A549 (cell line): ENCODE data around the gene CSTF3. TPM values are rescaled to one million over a fixed set of nuclear protein-coding genes. Genes with fewer than 3 reads are reported as not detected.

Source experiments
- BCL3 ChIP-seq: fragments of >200 bp; sonication (Bioruptor Twin); formaldehyde crosslinking; IDR thresholded peaks from 3 replicates; pipeline ENCODE4 v1.6.1; 2016
- CBX2 ChIP-seq: fragments of 200-600 bp; sonication (generic); IDR thresholded peaks from 2 replicates; pipeline ENCODE4 v1.6.1; 2016; ENCODE audit warnings: low read depth, mild to moderate bottlenecking, borderline replicate concordance
- CBX8 ChIP-seq: fragments of 200-600 bp; sonication (generic); IDR thresholded peaks from 2 replicates; pipeline ENCODE4 v1.6.1; 2016
- CEBPB ChIP-seq, 2 experiments: fragments of >200 bp in 1 of 2; sonication (Bioruptor Twin) in 1 of 2; formaldehyde crosslinking in 1 of 2; IDR thresholded peaks; 2 replicates each; pipeline ENCODE4 v1.6.1; 2012 to 2016
- CHD2 ChIP-seq: fragments of 150-350 bp; IDR thresholded peaks from 2 replicates; pipeline ENCODE4 v1.6.1; 2014; ENCODE audit warnings: low read length; ENCODE audit not compliant: partially characterized antibody
- CTCF ChIP-seq: fragments of >200 bp; sonication (Bioruptor Twin); formaldehyde crosslinking; IDR thresholded peaks from 3 replicates; pipeline ENCODE4 v1.5.1; 2016
- FOSL2 ChIP-seq, 2 experiments: fragments of 450-650 bp in 1 of 2; fragments of >200 bp in 1 of 2; sonication (Bioruptor Twin) in 1 of 2; formaldehyde crosslinking; IDR thresholded peaks; 2 replicates each; pipeline versions ENCODE4 v1.5.0 to v1.6.1; 2016 to 2020; ENCODE audit warnings: mild to moderate bottlenecking in 1 of 2, moderate library complexity in 1 of 2
- FOXS1 ChIP-seq: fragments of 250-450 bp; sonication (Bioruptor Pico); IDR thresholded peaks from 2 replicates; pipeline ENCODE4 v1.5.0; 2020; ENCODE audit warnings: mild to moderate bottlenecking, moderate library complexity
- HDAC2 ChIP-seq: fragments of 200-600 bp; sonication (generic); IDR thresholded peaks from 2 replicates; pipeline ENCODE4 v1.6.1; 2016
- HES2 ChIP-seq: fragments of >200 bp; sonication (Bioruptor Twin); formaldehyde crosslinking; IDR thresholded peaks from 2 replicates; pipeline ENCODE4 v1.6.1; 2016
- HEYL ChIP-seq: fragments of 250-450 bp; sonication (Bioruptor Pico); IDR thresholded peaks from 2 replicates; pipeline ENCODE4 v1.8.0; 2021; ENCODE audit warnings: mild to moderate bottlenecking, moderate library complexity
- HOXA7 ChIP-seq: fragments of 250-450 bp; sonication (Bioruptor Pico); IDR thresholded peaks from 2 replicates; pipeline ENCODE4 v1.5.0; 2020; ENCODE audit warnings: mild to moderate bottlenecking, moderate library complexity
- HOXB13 ChIP-seq: fragments of 250-450 bp; sonication (Bioruptor Pico); IDR thresholded peaks from 2 replicates; pipeline ENCODE4 v1.5.0; 2020; ENCODE audit warnings: low read depth, mild to moderate bottlenecking, moderate library complexity
- HOXB5 ChIP-seq: fragments of 250-450 bp; sonication (Bioruptor Pico); IDR thresholded peaks from 2 replicates; pipeline ENCODE4 v1.5.0; 2020; ENCODE audit warnings: mild to moderate bottlenecking, moderate library complexity
- JUN ChIP-seq, 2 experiments: fragments of >200 bp; sonication (Bioruptor Twin); formaldehyde crosslinking; IDR thresholded peaks; 2 replicates in 1 of 2; 3 replicates in 1 of 2; pipeline ENCODE4 v1.6.1; 2016 to 2017
- MAZ ChIP-seq: fragments of 150-350 bp; IDR thresholded peaks from 2 replicates; pipeline ENCODE4 v1.6.1; 2014; ENCODE audit warnings: antibody characterized with exemption, low read depth, low read length, borderline replicate concordance
- NFE2L2 ChIP-seq: fragments of 150-350 bp; conservative IDR thresholded peaks from 2 replicates; pipeline ENCODE4 v1.6.1; 2014; ENCODE audit warnings: low read length
- NR3C1 ChIP-seq: fragments of >200 bp; sonication (Bioruptor Twin); formaldehyde crosslinking; IDR thresholded peaks from 3 replicates; pipeline ENCODE4 v1.6.1; 2017
- POLR2AphosphoS2 ChIP-seq: conservative IDR thresholded peaks from 2 replicates; pipeline ENCODE4 v1.6.1; 2012; ENCODE audit warnings: low read length, improper control_type of control experiment, inconsistent platforms
- RAD21 ChIP-seq, 2 experiments: fragments of >200 bp in 1 of 2; sonication (Bioruptor Twin) in 1 of 2; formaldehyde crosslinking in 1 of 2; IDR thresholded peaks in 1 of 2; conservative IDR thresholded peaks in 1 of 2; 2 replicates in 1 of 2; 3 replicates in 1 of 2; pipeline ENCODE4 v1.6.1; 2012 to 2018; ENCODE audit warnings: inconsistent platforms in 1 of 2
- RARB ChIP-seq: fragments of 250-450 bp; sonication (Bioruptor Pico); IDR thresholded peaks from 2 replicates; pipeline ENCODE4 v1.8.0; 2021; ENCODE audit warnings: mild to moderate bottlenecking, moderate library complexity
- RCOR1 ChIP-seq: fragments of 150-350 bp; IDR thresholded peaks from 2 replicates; pipeline ENCODE4 v1.6.1; 2014; ENCODE audit warnings: antibody characterized with exemption, low read length, low read depth
- RNF2 ChIP-seq: fragments of 200-600 bp; sonication (generic); IDR thresholded peaks from 2 replicates; pipeline ENCODE4 v1.6.1; 2016; ENCODE audit warnings: low read depth, mild to moderate bottlenecking, antibody characterized with exemption, moderate library complexity, borderline replicate concordance
- SMC3 ChIP-seq: fragments of >200 bp; sonication (Bioruptor Twin); formaldehyde crosslinking; IDR thresholded peaks from 3 replicates; pipeline ENCODE4 v1.6.1; 2018; ENCODE audit warnings: inconsistent platforms
- TFCP2L1 ChIP-seq: fragments of 250-450 bp; sonication (Bioruptor Pico); IDR thresholded peaks from 2 replicates; pipeline ENCODE4 v1.5.0; 2021; ENCODE audit warnings: mild to moderate bottlenecking
- TP53 ChIP-seq: fragments of 250-450 bp; sonication (Bioruptor Pico); IDR thresholded peaks from 2 replicates; pipeline ENCODE4 v1.5.0; 2021; ENCODE audit warnings: mild to moderate bottlenecking, moderate library complexity
- ZNF302 ChIP-seq: fragments of 250-450 bp; sonication (Bioruptor Pico); IDR thresholded peaks from 2 replicates; pipeline ENCODE4 v1.9.0; 2021; ENCODE audit warnings: inconsistent platforms, mild to moderate bottlenecking, moderate library complexity
- ZSCAN20 ChIP-seq: fragments of 250-450 bp; sonication (Bioruptor Pico); IDR thresholded peaks from 2 replicates; pipeline ENCODE4 v1.8.0; 2022; ENCODE audit warnings: mild to moderate bottlenecking, moderate library complexity
- polyA plus RNA-seq, 4 experiments: library from polyadenylated mRNA; depleted of rRNA in 3 of 4; stranded (reverse); fragments of >200 nt; fragmentation: RNase III in 1 of 4; extraction: RNeasy Plus Mini Kit Qiagen cat#74134 plus additional on column Dnase treatment in 1 of 4; gene quantifications; 2 replicates in 3 of 4; 3 replicates in 1 of 4; pipeline ENCODE4 v1.2.3, GENCODE V29; 2011 to 2017

Gene CSTF3
- polyA plus RNA-seq, 2 of the 4 experiments (the other 2 are of a cell fraction) = 53.2 to 53.9 TPM

GRCh38 chr11:33161120-33162005 is at the start of gene CSTF3 (continued):
- no peak for TF ChIP-seq CTCF
- peak; percentile 73; the same call in 1 of the 3 replicates for TF ChIP-seq BCL3
- TF ChIP-seq HOXB5 (CRISPR knock-in tag) = peak; percentile 79
- TF ChIP-seq TFCP2L1 (CRISPR knock-in tag) = no peak
- no peak for TF ChIP-seq RNF2
- peak; percentile 75 for TF ChIP-seq HOXA7
- TF ChIP-seq FOXS1 (CRISPR knock-in tag) = peak; percentile 71
- TF ChIP-seq HEYL (CRISPR knock-in tag) = no peak
- TF ChIP-seq POLR2AphosphoS2 = no peak
- TF ChIP-seq HDAC2 = no peak
- TF ChIP-seq NR3C1 = no peak
- peak; percentile 84 for TF ChIP-seq HOXB13
- TF ChIP-seq JUN (IDR thresholded peaks at IDR 0.05) = peak; percentile 78 to 94; a peak in 4 of 5 replicates
- TF ChIP-seq ZNF302 (CRISPR knock-in tag) = peak; percentile 82
- TF ChIP-seq TP53 (CRISPR knock-in tag) = 0 out of 2 replicates have a peak, but pooled peaks have one; percentile 23
- no peak for TF ChIP-seq HES2
- TF ChIP-seq RARB (CRISPR knock-in tag) = no peak
- TF ChIP-seq CBX8 = no peak
- TF ChIP-seq RCOR1 = no peak
- TF ChIP-seq CBX2 = no peak
- TF ChIP-seq MAZ = no peak
- TF ChIP-seq FOSL2 (IDR thresholded peaks at IDR 0.05) = no peak
- peak; percentile 42; the same call in 1 of the 2 replicates for TF ChIP-seq FOSL2 (CRISPR knock-in tag; IDR thresholded peaks at IDR 0.05)
- TF ChIP-seq RAD21 (conservative IDR thresholded peaks at IDR 0.05 in 1 of 2, IDR thresholded peaks at IDR 0.05 in 1 of 2) = no peak
- no peak for TF ChIP-seq ZSCAN20 (CRISPR knock-in tag)
- TF ChIP-seq SMC3 = no peak
- no peak for TF ChIP-seq NFE2L2
- peak; percentile 15 for TF ChIP-seq CHD2
- TF ChIP-seq CEBPB (IDR thresholded peaks at IDR 0.05) = 0 out of 4 replicates have a peak, but pooled peaks of 1 of the 2 experiments have one; percentile 3
